ENCODE measurements around the gene OSM.

- TF ChIP-seq CTCF (IDR thresholded peaks at IDR 0.05 in 2 of 3, conservative IDR thresholded peaks at IDR 0.05 in 1 of 3; ENCODE audit: borderline replicate concordance in 1 of 3, insufficient read depth in 1 of 3, low read depth in 2 of 3, low read length in 2 of 3) (no peak), EZH2phosphoT487 (IDR thresholded peaks at IDR 0.05; ENCODE audit: borderline replicate concordance) (no peak), POLR2A (IDR thresholded peaks at IDR 0.05; ENCODE audit: borderline replicate concordance, extremely low read depth, insufficient read depth, insufficient read length) (no peak), POLR2AphosphoS5 (IDR thresholded peaks at IDR 0.05; ENCODE audit: low read depth, low read length) (no peak), EZH2 (IDR thresholded peaks at IDR 0.05) (no peak), CBX3 (IDR thresholded peaks at IDR 0.05; ENCODE audit: low read depth) (peak; percentile 83; the same call in 1 of the 2 replicates), CEBPB (IDR thresholded peaks at IDR 0.05; ENCODE audit: low read depth) (no peak), RAD21 (IDR thresholded peaks at IDR 0.05; ENCODE audit: low read depth) (no peak)
Observed at GRCh38 chr22:30225220-30225927, 41.3 kb downstream of the OSM start.

Data from HCT116 (cell line).